ENCODE data around the gene AGRN.

AGRN gene

DNA sequence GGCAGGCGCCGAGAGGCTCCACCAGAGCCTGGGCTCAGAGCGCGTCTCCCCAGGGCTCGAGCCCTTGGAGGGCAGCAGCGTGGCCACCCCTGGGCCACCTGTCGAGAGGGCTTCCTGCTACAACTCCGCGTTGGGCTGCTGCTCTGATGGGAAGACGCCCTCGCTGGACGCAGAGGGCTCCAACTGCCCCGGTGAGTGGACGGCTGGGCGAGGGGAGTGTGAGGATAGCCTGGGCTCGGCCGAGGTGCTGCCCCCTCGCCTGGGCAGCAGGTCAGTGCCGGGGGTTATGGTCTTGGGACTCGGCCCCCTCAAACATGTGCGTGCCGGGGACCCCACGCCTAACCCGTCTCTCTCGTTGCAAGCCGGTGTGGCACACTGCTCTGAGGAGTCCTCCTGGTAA, 26.8 kb downstream of the AGRN start:
- no peak overlapping the region for H2BK5ac ChIP-seq (ENCODE audit: low read depth, low read length, poor library complexity)
- H2AK5ac ChIP-seq (ENCODE audit: low read length): no peak overlapping the region
- H3K4me1 ChIP-seq (ENCODE audit: control insufficient read depth in 1 of 2, insufficient read depth in 2 of 2, low read length in 2 of 2): no peaks in the 10 kb centered on the region
- no peak overlapping the region for H4K91ac ChIP-seq (ENCODE audit: low read depth, low read length)
- H3K27me3 ChIP-seq (ENCODE audit: insufficient read depth, low read length): no peaks in the 10 kb centered on the region
- H2AFZ ChIP-seq (ENCODE audit: insufficient read depth, low read length, poor library complexity): no peak overlapping the region
- no peak overlapping the region for H4K8ac ChIP-seq (ENCODE audit: low read depth, low read length)
- no peak overlapping the region for H3K14ac ChIP-seq (ENCODE audit: low read length)
- no peak overlapping the region for H3K4me3 ChIP-seq (ENCODE audit: low read depth, low read length)
- no peak overlapping the region for H2BK12ac ChIP-seq (ENCODE audit: low read length)
- H3K79me2 ChIP-seq (ENCODE audit: control insufficient read depth, insufficient read depth, low read length, poor library complexity): no peaks in the 10 kb centered on the region
- H3K36me3 ChIP-seq (ENCODE audit: control insufficient read depth in 1 of 2, insufficient read depth in 2 of 2, low read length in 2 of 2): peaks cover 88 to 93% of the 10 kb centered on the region in 2 experiments
- no CpG with 5 or more reads among the region's 26 CpGs for WGBS (ENCODE audit: extremely low coverage, insufficient coverage, insufficient read length)
- no peak overlapping the region for H3K4me2 ChIP-seq (ENCODE audit: low read length)
- H3K4ac ChIP-seq (ENCODE audit: low read depth, low read length): no peak overlapping the region
- H4K12ac ChIP-seq (ENCODE audit: low read depth, low read length): no peak overlapping the region
- H3K23ac ChIP-seq (ENCODE audit: low read length): no peak overlapping the region
- H3K27ac ChIP-seq (ENCODE audit: low read depth, low read length): no peak overlapping the region
- H3K18ac ChIP-seq (ENCODE audit: low read length): no peak overlapping the region
- no peak for DNase-seq
- H2BK120ac ChIP-seq (ENCODE audit: insufficient read depth, low read length, poor library complexity): no peak overlapping the region
- no peaks in the 10 kb centered on the region for H3K79me1 ChIP-seq (ENCODE audit: low read length)
- H3K9me3 ChIP-seq (ENCODE audit: insufficient read depth, low read depth, low read length): peaks cover 6% of the 10 kb centered on the region
- no peak overlapping the region for H3K9ac ChIP-seq (ENCODE audit: low read length)

DNA sequence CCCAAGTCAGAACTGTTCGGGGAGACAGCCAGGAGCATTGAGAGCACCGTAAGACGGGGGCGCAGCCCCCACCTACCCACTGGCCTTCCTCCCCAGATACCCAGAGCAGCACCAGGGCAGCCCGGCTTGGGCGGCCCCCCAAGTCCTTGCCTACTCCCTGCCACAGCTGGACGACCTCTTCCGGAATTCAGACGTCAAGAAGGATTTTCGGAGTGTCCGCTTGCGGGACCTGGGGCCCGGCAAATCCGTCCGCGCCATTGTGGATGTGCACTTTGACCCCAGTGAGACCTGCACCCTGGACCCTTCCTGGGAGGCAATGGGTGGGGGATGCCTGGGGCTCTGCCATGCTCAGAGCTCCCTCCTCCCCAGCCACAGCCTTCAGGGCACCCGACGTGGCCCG, 27.5 kb downstream of the AGRN start:
- Histone ChIP-seq H3K27me3 (ENCODE audit: insufficient read depth, low read length) (no peaks in the 10 kb centered on the region), H3K9ac (ENCODE audit: low read length) (no peak overlapping the region), H3K79me2 (ENCODE audit: control insufficient read depth, insufficient read depth, low read length, poor library complexity) (no peaks in the 10 kb centered on the region), H4K91ac (ENCODE audit: low read depth, low read length) (no peak overlapping the region), H2AK5ac (ENCODE audit: low read length) (no peak overlapping the region), H3K36me3 (ENCODE audit: control insufficient read depth in 1 of 2, insufficient read depth in 2 of 2, low read length in 2 of 2) (peaks cover 88 to 95% of the 10 kb centered on the region in 2 experiments), H3K23ac (ENCODE audit: low read length) (no peak overlapping the region), H3K27ac (ENCODE audit: low read depth, low read length) (no peak overlapping the region), H3K18ac (ENCODE audit: low read length) (no peak overlapping the region), H2BK5ac (ENCODE audit: low read depth, low read length, poor library complexity) (no peak overlapping the region), H2BK120ac (ENCODE audit: insufficient read depth, low read length, poor library complexity) (no peak overlapping the region), H3K9me3 (ENCODE audit: insufficient read depth, low read depth, low read length) (peaks cover 10% of the 10 kb centered on the region), H3K79me1 (ENCODE audit: low read length) (no peaks in the 10 kb centered on the region), H3K4me1 (ENCODE audit: control insufficient read depth in 1 of 2, insufficient read depth in 2 of 2, low read length in 2 of 2) (no peaks in the 10 kb centered on the region), H3K4me3 (ENCODE audit: low read depth, low read length) (no peak overlapping the region), H3K14ac (ENCODE audit: low read length) (no peak overlapping the region), H3K4ac (ENCODE audit: low read depth, low read length) (no peak overlapping the region), H2BK12ac (ENCODE audit: low read length) (no peak overlapping the region), H2AFZ (ENCODE audit: insufficient read depth, low read length, poor library complexity) (no peak overlapping the region), H4K12ac (ENCODE audit: low read depth, low read length) (no peak overlapping the region), H3K4me2 (ENCODE audit: low read length) (no peak overlapping the region), H4K8ac (ENCODE audit: low read depth, low read length) (no peak overlapping the region)
- no CpG with 5 or more reads among the region's 19 CpGs for WGBS (ENCODE audit: extremely low coverage, insufficient coverage, insufficient read length)
- no peak for DNase-seq

DNA sequence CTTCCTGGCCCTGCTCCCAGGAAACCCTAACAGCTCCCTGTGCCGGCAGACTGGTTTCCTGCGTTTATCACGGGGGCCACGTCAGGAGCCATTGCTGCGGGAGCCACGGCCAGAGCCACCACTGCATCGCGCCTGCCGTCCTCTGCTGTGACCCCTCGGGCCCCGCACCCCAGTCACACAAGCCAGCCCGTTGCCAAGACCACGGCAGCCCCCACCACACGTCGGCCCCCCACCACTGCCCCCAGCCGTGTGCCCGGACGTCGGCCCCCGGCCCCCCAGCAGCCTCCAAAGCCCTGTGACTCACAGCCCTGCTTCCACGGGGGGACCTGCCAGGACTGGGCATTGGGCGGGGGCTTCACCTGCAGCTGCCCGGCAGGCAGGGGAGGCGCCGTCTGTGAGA, 28.0 kb downstream of the AGRN start:
- Histone ChIP-seq H2BK12ac (ENCODE audit: low read length) (no peak overlapping the region), H3K27ac (ENCODE audit: low read depth, low read length) (no peak overlapping the region), H3K4me1 (ENCODE audit: control insufficient read depth in 1 of 2, insufficient read depth in 2 of 2, low read length in 2 of 2) (no peaks in the 10 kb centered on the region), H3K18ac (ENCODE audit: low read length) (no peak overlapping the region), H3K27me3 (ENCODE audit: insufficient read depth, low read length) (no peaks in the 10 kb centered on the region), H4K8ac (ENCODE audit: low read depth, low read length) (no peak overlapping the region), H3K36me3 (ENCODE audit: control insufficient read depth in 1 of 2, insufficient read depth in 2 of 2, low read length in 2 of 2) (peaks cover 88 to 90% of the 10 kb centered on the region in 2 experiments), H3K4me2 (ENCODE audit: low read length) (no peak overlapping the region), H3K4me3 (ENCODE audit: low read depth, low read length) (no peak overlapping the region), H3K79me2 (ENCODE audit: control insufficient read depth, insufficient read depth, low read length, poor library complexity) (no peaks in the 10 kb centered on the region), H3K23ac (ENCODE audit: low read length) (no peak overlapping the region), H3K9me3 (ENCODE audit: insufficient read depth, low read depth, low read length) (peaks cover 13% of the 10 kb centered on the region), H4K91ac (ENCODE audit: low read depth, low read length) (no peak overlapping the region), H4K12ac (ENCODE audit: low read depth, low read length) (no peak overlapping the region), H3K14ac (ENCODE audit: low read length) (no peak overlapping the region), H2AFZ (ENCODE audit: insufficient read depth, low read length, poor library complexity) (no peak overlapping the region), H3K4ac (ENCODE audit: low read depth, low read length) (no peak overlapping the region), H3K79me1 (ENCODE audit: low read length) (no peaks in the 10 kb centered on the region), H2BK120ac (ENCODE audit: insufficient read depth, low read length, poor library complexity) (no peak overlapping the region), H2AK5ac (ENCODE audit: low read length) (no peak overlapping the region), H3K9ac (ENCODE audit: low read length) (no peak overlapping the region), H2BK5ac (ENCODE audit: low read depth, low read length, poor library complexity) (no peak overlapping the region)
- DNase-seq: no peak
- WGBS (ENCODE audit: extremely low coverage, insufficient coverage, insufficient read length): no CpG with 5 or more reads among the region's 25 CpGs

DNA sequence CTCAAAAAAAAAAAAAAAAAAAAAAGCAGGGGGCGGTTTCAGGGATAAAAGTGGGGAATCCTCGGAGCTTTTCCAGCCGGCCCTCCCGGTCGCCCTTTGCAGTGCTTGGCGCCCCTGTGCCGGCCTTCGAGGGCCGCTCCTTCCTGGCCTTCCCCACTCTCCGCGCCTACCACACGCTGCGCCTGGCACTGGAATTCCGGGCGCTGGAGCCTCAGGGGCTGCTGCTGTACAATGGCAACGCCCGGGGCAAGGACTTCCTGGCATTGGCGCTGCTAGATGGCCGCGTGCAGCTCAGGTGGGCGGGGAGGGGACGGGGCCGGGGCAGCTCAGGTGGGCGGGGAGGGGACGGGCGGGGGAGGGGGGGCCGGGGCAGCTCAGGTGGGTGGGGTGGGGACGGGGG, 28.8 kb downstream of the AGRN start:
- no peak overlapping the region for H4K8ac ChIP-seq (ENCODE audit: low read depth, low read length)
- H4K12ac ChIP-seq (ENCODE audit: low read depth, low read length): no peak overlapping the region
- no peak overlapping the region for H2BK120ac ChIP-seq (ENCODE audit: insufficient read depth, low read length, poor library complexity)
- no peak for DNase-seq
- H4K91ac ChIP-seq (ENCODE audit: low read depth, low read length): no peak overlapping the region
- no peaks in the 10 kb centered on the region for H3K27me3 ChIP-seq (ENCODE audit: insufficient read depth, low read length)
- no peak overlapping the region for H3K9ac ChIP-seq (ENCODE audit: low read length)
- peaks cover 88% of the 10 kb centered on the region in 2 experiments for H3K36me3 ChIP-seq (ENCODE audit: control insufficient read depth in 1 of 2, insufficient read depth in 2 of 2, low read length in 2 of 2)
- H3K4me3 ChIP-seq (ENCODE audit: low read depth, low read length): no peak overlapping the region
- H3K18ac ChIP-seq (ENCODE audit: low read length): no peak overlapping the region
- peaks cover 13% of the 10 kb centered on the region for H3K9me3 ChIP-seq (ENCODE audit: insufficient read depth, low read depth, low read length)
- H3K4ac ChIP-seq (ENCODE audit: low read depth, low read length): no peak overlapping the region
- no peak overlapping the region for H2AK5ac ChIP-seq (ENCODE audit: low read length)
- no peak overlapping the region for H3K14ac ChIP-seq (ENCODE audit: low read length)
- no peak overlapping the region for H2AFZ ChIP-seq (ENCODE audit: insufficient read depth, low read length, poor library complexity)
- H3K4me1 ChIP-seq (ENCODE audit: control insufficient read depth in 1 of 2, insufficient read depth in 2 of 2, low read length in 2 of 2): no peaks in the 10 kb centered on the region
- H3K79me1 ChIP-seq (ENCODE audit: low read length): no peaks in the 10 kb centered on the region
- no peak overlapping the region for H2BK5ac ChIP-seq (ENCODE audit: low read depth, low read length, poor library complexity)
- no CpG with 5 or more reads among the region's 28 CpGs for WGBS (ENCODE audit: extremely low coverage, insufficient coverage, insufficient read length)
- no peak overlapping the region for H2BK12ac ChIP-seq (ENCODE audit: low read length)
- H3K27ac ChIP-seq (ENCODE audit: low read depth, low read length): no peak overlapping the region
- no peak overlapping the region for H3K23ac ChIP-seq (ENCODE audit: low read length)
- no peak overlapping the region for H3K4me2 ChIP-seq (ENCODE audit: low read length)
- H3K79me2 ChIP-seq (ENCODE audit: control insufficient read depth, insufficient read depth, low read length, poor library complexity): no peaks in the 10 kb centered on the region

Data from trophoblast cell (in vitro differentiated cells and primary cell).